A673 (cell line): ENCODE measurements around the gene KRT79. TPM values are rescaled to one million over a fixed set of nuclear protein-coding genes. Genes with fewer than 3 reads are reported as not detected.

Source experiments
- BruUV-seq: library from RNA; stranded (reverse); fragments of 400-500 nt; replicated peaks from 2 replicates; lab custom pipeline; 2021; lab: Mats Ljungman, UMichigan
- CTCF ChIA-PET: fragments of 300-600 bp; sonication (Branson Sonifier 250); formaldehyde crosslinking; loops from one replicate; lab custom pipeline; 2022; ENCODE audit warnings: antibody characterized with exemption; lab: Charles Lee
- POLR2A ChIA-PET: fragments of 300-600 bp; sonication (Branson Sonifier 250); formaldehyde crosslinking; loops from one replicate; lab custom pipeline; 2022; ENCODE audit warnings: antibody characterized with exemption; ENCODE audit not compliant: low non-redundant PET; lab: Charles Lee
- DNase-seq: peaks from one replicate; pipeline ENCODE4 v3.0.0-alpha.2; 2015; ENCODE audit warnings: low spot score
- H3K27ac ChIP-seq: fragments of 200-600 bp; sonication (generic); 2 replicates; pipeline ENCODE4 v1.5.1; 2016; ENCODE audit warnings: mixed run types, low read depth, mild to moderate bottlenecking, mixed read lengths, antibody characterized with exemption, low read length; ENCODE audit not compliant: poor library complexity, severe bottlenecking
- H3K27me3 ChIP-seq: fragments of 200-600 bp; sonication (generic); replicated peaks from 2 replicates; pipeline ENCODE4 v1.6.1; 2017; ENCODE audit warnings: mixed run types, low read depth, mild to moderate bottlenecking, mixed read lengths, antibody characterized with exemption, low read length; ENCODE audit not compliant: insufficient read depth, poor library complexity
- H3K36me3 ChIP-seq: fragments of 200-600 bp; sonication (generic); 2 replicates; pipeline ENCODE4 v1.6.1; 2016; ENCODE audit warnings: mixed run types, mild to moderate bottlenecking, mixed read lengths, antibody characterized with exemption, low read length; ENCODE audit not compliant: insufficient read depth, poor library complexity, severe bottlenecking
- H3K4me1 ChIP-seq: fragments of 200-600 bp; sonication (generic); 2 replicates; pipeline ENCODE4 v1.6.1; 2017; ENCODE audit warnings: mixed run types, mild to moderate bottlenecking, mixed read lengths, antibody characterized with exemption, low read length; ENCODE audit not compliant: insufficient read depth, poor library complexity, severe bottlenecking
- H3K4me3 ChIP-seq: fragments of 200-600 bp; sonication (generic); 2 replicates; pipeline ENCODE4 v1.5.1; 2016; ENCODE audit warnings: low read depth, mixed run types, mild to moderate bottlenecking, mixed read lengths, low read length; ENCODE audit not compliant: poor library complexity, severe bottlenecking
- H3K9me3 ChIP-seq: fragments of 200-600 bp; sonication (generic); 2 replicates; pipeline ENCODE4 v1.6.1; 2016; ENCODE audit warnings: mixed run types, low read depth, mild to moderate bottlenecking, mixed read lengths, antibody characterized with exemption, low read length; ENCODE audit not compliant: poor library complexity, severe bottlenecking
- CTCF ChIP-seq: fragments of 300-800, 200-600 bp; sonication (generic); conservative IDR thresholded peaks from 2 replicates; pipeline ENCODE4 v1.5.1; 2017; ENCODE audit warnings: low read depth, mild to moderate bottlenecking, antibody characterized with exemption, low read length, moderate library complexity, mixed read lengths
- EZH2 ChIP-seq: fragments of 200-600 bp; sonication (generic); IDR thresholded peaks from 2 replicates; pipeline ENCODE4 v1.6.1; 2017; ENCODE audit warnings: borderline replicate concordance, low read depth, mild to moderate bottlenecking, mixed read lengths, antibody characterized with exemption, low read length; ENCODE audit not compliant: poor library complexity, severe bottlenecking
- intact Hi-C: fragments of 100-400 bp; cut with micrococcal nuclease; formaldehyde crosslinking; loops from one replicate; pipeline ENCODE4 v1.10.0; 2022; ENCODE audit not compliant: unreplicated experiment
- total RNA-seq: library from RNA; stranded (reverse); gene quantifications from 2 replicates; pipeline ENCODE4 v1.2.3, GENCODE V29; 2021

Gene KRT79
- total RNA-seq, 1 experiment from 2014 or later: not detected

- no peak for DNase-seq
- H3K4me3 ChIP-seq: no peak overlapping the region
- H3K4me1 ChIP-seq: no peaks in the 10 kb centered on the region
- intact Hi-C loops: no loop called here
- no peaks in the 10 kb centered on the region for H3K27me3 ChIP-seq
- no TSS peak for BruUV-seq
- ChIA-PET CTCF (no interaction called here), POLR2A (no interaction called here)
- TF ChIP-seq EZH2: no peak
- no peak for TF ChIP-seq CTCF
- H3K9me3 ChIP-seq: no peaks in the 10 kb centered on the region
- no peaks in the 10 kb centered on the region for H3K36me3 ChIP-seq
- H3K27ac ChIP-seq: no peak overlapping the region
Measured at GRCh38 chr12:52776435-52776834, 57.7 kb downstream of the KRT79 start.

- H3K9me3 ChIP-seq: no peaks in the 10 kb centered on the region
- TF ChIP-seq CTCF (no peak), EZH2 (no peak)
- no peaks in the 10 kb centered on the region for H3K36me3 ChIP-seq
- no peaks in the 10 kb centered on the region for H3K27me3 ChIP-seq
- H3K27ac ChIP-seq: no peak overlapping the region
- no peak overlapping the region for H3K4me3 ChIP-seq
- H3K4me1 ChIP-seq: no peaks in the 10 kb centered on the region
- ChIA-PET CTCF (no interaction called here), POLR2A (no interaction called here)
- no peak for DNase-seq
- no TSS peak for BruUV-seq
- intact Hi-C loops: no loop called here
Measured at GRCh38 chr12:52774629-52775250, 59.4 kb downstream of the KRT79 start.

GRCh38 chr12:52772772-52773171 is 61.3 kb downstream of the KRT79 start:
- Histone ChIP-seq H3K27ac (no peak overlapping the region), H3K36me3 (no peaks in the 10 kb centered on the region), H3K27me3 (no peaks in the 10 kb centered on the region), H3K9me3 (no peaks in the 10 kb centered on the region), H3K4me1 (no peaks in the 10 kb centered on the region), H3K4me3 (no peak overlapping the region)
- BruUV-seq: no TSS peak
- DNase-seq: no peak
- POLR2A ChIA-PET: no interaction called here
- TF ChIP-seq EZH2 (no peak), CTCF (no peak)
- intact Hi-C loops: no loop called here
- CTCF ChIA-PET: no interaction called here
